IMR-90 (cell line): ENCODE data around the gene NUDT3. TPM values are rescaled to one million over a fixed set of nuclear protein-coding genes. Genes with fewer than 3 reads are reported as not detected.

Source experiments
- ATAC-seq: fragments of 200-7000 bp; cut with Tn5 transposase; 2 replicates; pipeline ENCODE4 v1.9.1; 2020; ENCODE audit warnings: low read depth, mild to moderate bottlenecking, moderate library complexity
- BruUV-seq: library from RNA; stranded (reverse); fragments of 400-500 nt; replicated peaks from 2 replicates; lab custom pipeline; 2021; lab: Mats Ljungman, UMichigan
- CTCF ChIA-PET: fragments of 300-600 bp; formaldehyde crosslinking; extraction: SDS; loops from one replicate; lab custom pipeline; 2021; ENCODE audit warnings: antibody characterized with exemption; lab: Yijun Ruan, JAX
- POLR2A ChIA-PET: fragments of 300-600 bp; sonication (Branson Sonifier 250); formaldehyde crosslinking; loops from one replicate; lab custom pipeline; 2022; ENCODE audit warnings: antibody characterized with exemption; ENCODE audit not compliant: unreplicated experiment; lab: Charles Lee
- DNase-seq: peaks from one replicate; pipeline ENCODE4 v3.0.0; 2013
- H2AFZ ChIP-seq: replicated peaks from 2 replicates; pipeline ENCODE3; 2013; ENCODE audit warnings: low read length, mild to moderate bottlenecking; ENCODE audit not compliant: poor library complexity
- H2AK5ac ChIP-seq: 2 replicates; pipeline ENCODE4 v1.6.1; 2013; ENCODE audit warnings: low read depth, low read length, inconsistent platforms
- H2AK9ac ChIP-seq: replicated peaks from 2 replicates; pipeline ENCODE3; 2013; ENCODE audit warnings: mild to moderate bottlenecking, low read depth, low read length, moderate library complexity; ENCODE audit not compliant: poor library complexity
- H2BK120ac ChIP-seq: 2 replicates; pipeline ENCODE4 v1.6.1; 2013; ENCODE audit warnings: low read depth, low read length, inconsistent platforms
- H2BK15ac ChIP-seq: 3 replicates; pipeline ENCODE4 v1.6.1; 2013; ENCODE audit warnings: low read depth, low read length, inconsistent platforms
- H2BK20ac ChIP-seq: 2 replicates; pipeline ENCODE4 v1.6.1; 2013; ENCODE audit warnings: low read depth, mild to moderate bottlenecking, inconsistent platforms, low read length, moderate library complexity
- H2BK5ac ChIP-seq: 2 replicates; pipeline ENCODE4 v1.6.1; 2013; ENCODE audit warnings: mild to moderate bottlenecking, low read depth, low read length, inconsistent platforms; ENCODE audit not compliant: poor library complexity, severe bottlenecking
- H3K14ac ChIP-seq: replicated peaks from 2 replicates; pipeline ENCODE4 v1.6.1; 2013; ENCODE audit warnings: low read depth, low read length, inconsistent platforms
- H3K18ac ChIP-seq: 2 replicates; pipeline ENCODE4 v1.6.1; 2013; ENCODE audit warnings: low read depth, low read length, control low read depth
- H3K23ac ChIP-seq: 2 replicates; pipeline ENCODE4 v1.6.1; 2013; ENCODE audit warnings: low read depth, low read length, inconsistent platforms
- H3K27ac ChIP-seq: 2 replicates; pipeline ENCODE4 v1.5.1; 2013; ENCODE audit warnings: mild to moderate bottlenecking, control low read depth, low read length; ENCODE audit not compliant: insufficient read depth
- H3K27me3 ChIP-seq: 2 replicates; pipeline ENCODE4 v1.6.1; 2013; ENCODE audit warnings: low read length; ENCODE audit not compliant: control insufficient read depth, insufficient read depth
- H3K36me3 ChIP-seq: 2 replicates; pipeline ENCODE4 v1.6.1; 2013; ENCODE audit warnings: low read length, mixed read lengths; ENCODE audit not compliant: control insufficient read depth, insufficient read depth
- H3K4ac ChIP-seq: 2 replicates; pipeline ENCODE4 v1.6.1; 2013; ENCODE audit warnings: low read depth, low read length, inconsistent platforms
- H3K4me1 ChIP-seq: 2 replicates; pipeline ENCODE4 v1.6.1; 2013; ENCODE audit warnings: low read length, mixed read lengths; ENCODE audit not compliant: control insufficient read depth, insufficient read depth
- H3K4me2 ChIP-seq: 2 replicates; pipeline ENCODE4 v1.6.1; 2013; ENCODE audit warnings: low read depth, mild to moderate bottlenecking, control low read depth, low read length, moderate library complexity
- H3K4me3 ChIP-seq: 2 replicates; pipeline ENCODE4 v1.5.1; 2013; ENCODE audit warnings: low read depth, mild to moderate bottlenecking, control low read depth, low read length, moderate library complexity; ENCODE audit not compliant: insufficient read depth
- H3K56ac ChIP-seq: 2 replicates; pipeline ENCODE4 v1.6.1; 2013; ENCODE audit warnings: low read length, inconsistent platforms; ENCODE audit not compliant: insufficient read depth; ENCODE audit errors: extremely low read depth
- H3K79me1 ChIP-seq, 2 experiments: 2 replicates each; pipeline ENCODE4 v1.6.1; 2013; ENCODE audit warnings: low read length in 2 of 2, inconsistent platforms in 1 of 2, low read depth in 1 of 2
- H3K9ac ChIP-seq: 2 replicates; pipeline ENCODE4 v1.6.1; 2013; ENCODE audit warnings: low read depth, low read length, control low read depth
- H3K9me1 ChIP-seq: 2 replicates; pipeline ENCODE4 v1.6.1; 2013; ENCODE audit warnings: low read length, inconsistent platforms; ENCODE audit not compliant: insufficient read depth
- H3K9me3 ChIP-seq: 2 replicates; pipeline ENCODE4 v1.6.1; 2013; ENCODE audit warnings: low read length; ENCODE audit not compliant: control insufficient read depth, insufficient read depth
- H4K20me1 ChIP-seq: 2 replicates; pipeline ENCODE4 v1.6.1; 2013; ENCODE audit warnings: low read length, inconsistent platforms; ENCODE audit not compliant: insufficient read depth
- H4K5ac ChIP-seq: 2 replicates; pipeline ENCODE4 v1.6.1; 2013; ENCODE audit warnings: mild to moderate bottlenecking, low read depth, low read length, control low read depth
- H4K8ac ChIP-seq, 2 experiments: 2 replicates each; pipeline ENCODE4 v1.6.1; 2013; ENCODE audit warnings: low read depth in 2 of 2, low read length in 2 of 2, control low read depth in 1 of 2, inconsistent platforms in 1 of 2
- H4K91ac ChIP-seq: 2 replicates; pipeline ENCODE4 v1.6.1; 2013; ENCODE audit warnings: low read depth, low read length, inconsistent platforms; ENCODE audit not compliant: insufficient read depth
- CEBPB ChIP-seq: IDR thresholded peaks from 2 replicates; pipeline ENCODE4 v1.6.1; 2012; ENCODE audit warnings: low read depth, low read length, improper control_type of control experiment
- RFX5 ChIP-seq: IDR thresholded peaks from 2 replicates; pipeline ENCODE4 v1.8.0; 2012; ENCODE audit warnings: low read depth, mild to moderate bottlenecking, low read length, moderate library complexity
- WGBS, 2 experiments: methylation state at CpG; one replicate each; pipeline versions ENCODE4 v1.1.5 to v1.1.7; 2013; ENCODE audit warnings: missing lambda C conversion rate in 2 of 2; ENCODE audit not compliant: insufficient read length in 1 of 2; ENCODE audit errors: extremely low coverage in 2 of 2; 5-methylcytosine and 5-hydroxymethylcytosine counted together
- dilution Hi-C: fragments of 300-500 bp; cut with HindIII; formaldehyde crosslinking; loops from one replicate; pipeline ENCODE4 v1.14.3; 2018; ENCODE audit warnings: low sequenced_read_pairs; ENCODE audit not compliant: unreplicated experiment
- in situ Hi-C: fragments of 300-500 bp; cut with MboI; formaldehyde crosslinking; loops from 3 replicates; pipeline ENCODE4 v1.14.3; 2019; ENCODE audit warnings: low sequenced_read_pairs, inconsistent platforms, mixed read lengths
- intact Hi-C: fragments of 100-400 bp; cut with micrococcal nuclease; formaldehyde crosslinking; loops from 2 replicates; pipeline ENCODE4 v1.10.0; 2022
- polyA plus RNA-seq, 3 experiments: library from polyadenylated mRNA; depleted of rRNA; stranded (reverse); fragments of >200 nt; gene quantifications; 2 replicates each; pipeline ENCODE4 v1.2.3, GENCODE V29; 2012; ENCODE audit warnings: low replicate concordance in 1 of 3
- total RNA-seq: library from RNA; depleted of rRNA; stranded (reverse); fragments of >200 nt; gene quantifications from 2 replicates; pipeline ENCODE4 v1.2.3, GENCODE V29; 2012

NUDT3 gene
- total and polyA plus RNA-seq, 2 of the 4 experiments (the other 2 are of a cell fraction), result 10.1 to 17.2 TPM

DNA sequence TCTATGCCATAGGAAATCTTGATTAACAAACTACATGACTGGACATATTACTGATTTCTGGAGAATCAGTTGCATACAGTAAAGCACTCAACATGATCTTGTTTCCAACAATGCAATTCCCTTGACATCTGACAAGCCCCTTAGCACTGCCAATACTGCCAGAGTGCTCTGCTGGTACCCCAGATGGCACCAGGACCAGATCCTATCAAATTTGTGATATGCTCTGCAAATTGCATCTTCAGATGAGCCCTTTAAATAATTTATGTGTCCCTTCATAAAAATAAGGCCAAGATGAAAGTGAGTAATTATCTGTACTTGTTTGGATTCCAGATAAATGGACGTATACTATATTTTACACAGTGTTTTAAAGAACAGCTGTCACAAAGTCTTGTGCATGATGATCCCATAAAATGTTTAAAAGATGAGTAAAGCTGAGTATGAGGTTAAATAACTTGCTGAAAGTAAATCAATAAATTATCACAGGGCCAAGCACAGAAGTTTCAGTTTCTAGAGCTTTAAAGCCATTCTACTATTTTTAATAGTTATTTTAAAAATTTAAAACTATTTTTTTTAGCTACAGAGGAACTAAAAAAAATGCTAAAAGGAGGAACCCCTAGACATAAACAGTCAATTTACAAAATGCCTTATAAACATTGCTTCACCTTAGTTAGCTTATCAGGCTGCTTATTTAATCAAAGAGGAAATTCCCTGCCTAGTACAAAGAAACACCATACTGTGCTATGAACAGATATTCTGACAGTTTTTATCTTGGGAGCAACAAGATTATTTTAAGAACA is 42.1 kb downstream of the NUDT3 start:
- Histone ChIP-seq H3K27ac (no peak overlapping the region), H3K4me2 (peak overlapping the region; percentile 63), H2BK120ac (no peak overlapping the region), H3K23ac (no peak overlapping the region), H4K5ac (peak overlapping the region; percentile 68; the same call in 1 of the 2 replicates), H2AFZ (no peak overlapping the region), H3K14ac (no peak overlapping the region), H3K18ac (no peak overlapping the region; the same call in 1 of the 2 replicates), H3K27me3 (no peaks in the 10 kb centered on the region), H2BK5ac (no peak overlapping the region), H3K4me1 (peaks cover 9% of the 10 kb centered on the region), H3K79me1 (peaks cover 9 to 70% of the 10 kb centered on the region in 2 experiments), H3K36me3 (no peaks in the 10 kb centered on the region), H2AK5ac (no peak overlapping the region), H4K8ac (no peak overlapping the region), H3K9ac (no peak overlapping the region), H4K20me1 (peaks cover 34% of the 10 kb centered on the region), H2BK15ac (no peak overlapping the region), H3K4me3 (no peak overlapping the region), H3K56ac (no peak overlapping the region), H2AK9ac (no peak overlapping the region), H2BK20ac (peak overlapping the region; percentile 18; the same call in 1 of the 2 replicates), H3K9me3 (no peaks in the 10 kb centered on the region), H3K4ac (no peak overlapping the region), H4K91ac (no peak overlapping the region), H3K9me1 (peaks cover 12% of the 10 kb centered on the region)
- peak; percentile 49; the same call in 1 of the 2 replicates for ATAC-seq
- ChIA-PET CTCF (no interaction called here), POLR2A (no interaction called here)
- intact Hi-C loops (loop anchor here (5.0 kb wide), 1 partner anchor 43 kb away; no protein-coding TSS in a partner anchor), in situ Hi-C loops (no loop called here), dilution Hi-C loops (no loop called here)
- no CpG with 5 or more reads among the region's 1 CpG for WGBS, 2 experiments
- no TSS peak for BruUV-seq
- TF ChIP-seq CEBPB, result peak; percentile 46
- no peak for TF ChIP-seq RFX5
- peak; percentile 31 for DNase-seq
